Smooth muscle cell (in vitro differentiated cells): ENCODE data around the gene TGM6. TPM values are rescaled to one million over a fixed set of nuclear protein-coding genes. Genes with fewer than 3 reads are reported as not detected.

Source experiments
- DNase-seq: peaks from one replicate; lab custom pipeline; 2025; ENCODE audit not compliant: unreplicated experiment; lab: John Stamatoyannopoulos, UW
- H2AFZ ChIP-seq: fragments of 200-600 bp; sonication (generic); 2 replicates; pipeline ENCODE4 v1.6.0; 2016; ENCODE audit warnings: antibody characterized with exemption, low read depth, mild to moderate bottlenecking
- H3F3A ChIP-seq: fragments of 200-600 bp; sonication (generic); 2 replicates; pipeline ENCODE4 v1.6.0; 2017; ENCODE audit warnings: antibody characterized with exemption, low read depth
- H3K27ac ChIP-seq: fragments of 200-600 bp; sonication (generic); 2 replicates; pipeline ENCODE4 v1.5.1; 2016; ENCODE audit warnings: low read depth, mild to moderate bottlenecking
- H3K27me3 ChIP-seq: fragments of 200-600 bp; sonication (generic); 2 replicates; pipeline ENCODE4 v1.6.1; 2016; ENCODE audit warnings: low read depth, mild to moderate bottlenecking
- H3K36me3 ChIP-seq: fragments of 200-600 bp; sonication (generic); 2 replicates; pipeline ENCODE4 v1.5.1; 2016; ENCODE audit warnings: low read depth
- H3K4me1 ChIP-seq: fragments of 200-600 bp; sonication (generic); 2 replicates; pipeline ENCODE4 v1.5.1; 2016; ENCODE audit warnings: low read depth
- H3K4me2 ChIP-seq: fragments of 200-600 bp; sonication (generic); 2 replicates; pipeline ENCODE4 v1.6.0; 2016; ENCODE audit warnings: mild to moderate bottlenecking
- H3K4me3 ChIP-seq: fragments of 200-600 bp; sonication (generic); 2 replicates; pipeline ENCODE4 v1.5.1; 2016; ENCODE audit warnings: mild to moderate bottlenecking
- H3K79me2 ChIP-seq: fragments of 200-600 bp; sonication (generic); 2 replicates; pipeline ENCODE4 v1.6.0; 2016; ENCODE audit warnings: low read depth, mild to moderate bottlenecking
- H3K9ac ChIP-seq: fragments of 200-600 bp; sonication (generic); 2 replicates; pipeline ENCODE4 v1.6.0; 2016; ENCODE audit warnings: low read depth
- H3K9me3 ChIP-seq: fragments of 200-600 bp; sonication (generic); replicated peaks from 2 replicates; pipeline ENCODE4 v1.5.1; 2016; ENCODE audit warnings: low read depth
- H4K20me1 ChIP-seq: fragments of 200-600 bp; sonication (generic); 2 replicates; pipeline ENCODE4 v1.6.0; 2016; ENCODE audit warnings: low read depth
- WGBS: methylation state at CpG from one replicate; pipeline ENCODE4 v1.1.7; 2016; ENCODE audit warnings: low lambda C conversion rate; 5-methylcytosine and 5-hydroxymethylcytosine counted together
- polyA plus RNA-seq: library from polyadenylated mRNA; unstranded; fragments of >200 nt; fragmentation: Nextera tagmentation; extraction: Ambion mirVana; gene quantifications from 2 replicates; pipeline ENCODE4 v1.2.1, GENCODE V29; 2016
- total RNA-seq: library from RNA; depleted of rRNA; stranded (reverse); fragments of >200 nt; gene quantifications from 2 replicates; pipeline ENCODE4 v1.2.3, GENCODE V29; 2014
- TF ChIP-seq, protein P1 (sequence below): fragments of 200-600 bp; sonication (generic); IDR thresholded peaks from 2 replicates; pipeline ENCODE4 v1.5.1; 2017; ENCODE audit warnings: borderline replicate concordance, mild to moderate bottlenecking, antibody characterized with exemption; ENCODE audit not compliant: insufficient read depth, poor library complexity, severe bottlenecking

TGM6 gene
- total and polyA plus RNA-seq, 2 experiments from 2014 or later = not detected

DNA sequence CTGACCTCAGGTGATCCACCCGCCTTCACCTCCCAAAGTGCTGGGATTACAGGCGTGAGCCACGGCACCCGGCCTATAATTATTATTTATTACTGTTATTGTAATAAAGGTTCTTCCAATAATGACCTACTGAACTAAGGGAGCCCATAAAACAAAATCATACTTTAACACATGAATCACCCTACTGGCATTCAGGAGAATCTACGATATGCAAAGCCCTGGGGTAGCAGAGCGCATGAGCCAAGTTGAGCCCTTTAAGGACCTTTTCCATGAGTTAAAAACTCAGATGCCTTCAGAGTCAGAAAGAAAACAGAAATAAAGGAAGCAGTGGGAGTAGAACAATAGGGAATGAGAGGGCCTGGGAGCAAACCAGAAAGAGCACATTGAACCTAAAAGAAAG is 48.4 kb downstream of the TGM6 start:
- no peak for DNase-seq
- H3K9ac ChIP-seq = no peak overlapping the region
- H3K4me1 ChIP-seq = no peaks in the 10 kb centered on the region
- H3K27me3 ChIP-seq = no peaks in the 10 kb centered on the region
- TF ChIP-seq, protein P1, sequence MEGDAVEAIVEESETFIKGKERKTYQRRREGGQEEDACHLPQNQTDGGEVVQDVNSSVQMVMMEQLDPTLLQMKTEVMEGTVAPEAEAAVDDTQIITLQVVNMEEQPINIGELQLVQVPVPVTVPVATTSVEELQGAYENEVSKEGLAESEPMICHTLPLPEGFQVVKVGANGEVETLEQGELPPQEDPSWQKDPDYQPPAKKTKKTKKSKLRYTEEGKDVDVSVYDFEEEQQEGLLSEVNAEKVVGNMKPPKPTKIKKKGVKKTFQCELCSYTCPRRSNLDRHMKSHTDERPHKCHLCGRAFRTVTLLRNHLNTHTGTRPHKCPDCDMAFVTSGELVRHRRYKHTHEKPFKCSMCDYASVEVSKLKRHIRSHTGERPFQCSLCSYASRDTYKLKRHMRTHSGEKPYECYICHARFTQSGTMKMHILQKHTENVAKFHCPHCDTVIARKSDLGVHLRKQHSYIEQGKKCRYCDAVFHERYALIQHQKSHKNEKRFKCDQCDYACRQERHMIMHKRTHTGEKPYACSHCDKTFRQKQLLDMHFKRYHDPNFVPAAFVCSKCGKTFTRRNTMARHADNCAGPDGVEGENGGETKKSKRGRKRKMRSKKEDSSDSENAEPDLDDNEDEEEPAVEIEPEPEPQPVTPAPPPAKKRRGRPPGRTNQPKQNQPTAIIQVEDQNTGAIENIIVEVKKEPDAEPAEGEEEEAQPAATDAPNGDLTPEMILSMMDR = no peak
- H4K20me1 ChIP-seq = no peaks in the 10 kb centered on the region
- no peak overlapping the region for H3K4me2 ChIP-seq
- no peaks in the 10 kb centered on the region for H3F3A ChIP-seq
- H2AFZ ChIP-seq = no peak overlapping the region
- 68% methylated on average over 6 of the region's 6 CpGs for WGBS
- no peaks in the 10 kb centered on the region for H3K36me3 ChIP-seq
- no peak overlapping the region for H3K27ac ChIP-seq
- H3K4me3 ChIP-seq = no peak overlapping the region
- H3K79me2 ChIP-seq = no peaks in the 10 kb centered on the region
- no peaks in the 10 kb centered on the region for H3K9me3 ChIP-seq

DNA sequence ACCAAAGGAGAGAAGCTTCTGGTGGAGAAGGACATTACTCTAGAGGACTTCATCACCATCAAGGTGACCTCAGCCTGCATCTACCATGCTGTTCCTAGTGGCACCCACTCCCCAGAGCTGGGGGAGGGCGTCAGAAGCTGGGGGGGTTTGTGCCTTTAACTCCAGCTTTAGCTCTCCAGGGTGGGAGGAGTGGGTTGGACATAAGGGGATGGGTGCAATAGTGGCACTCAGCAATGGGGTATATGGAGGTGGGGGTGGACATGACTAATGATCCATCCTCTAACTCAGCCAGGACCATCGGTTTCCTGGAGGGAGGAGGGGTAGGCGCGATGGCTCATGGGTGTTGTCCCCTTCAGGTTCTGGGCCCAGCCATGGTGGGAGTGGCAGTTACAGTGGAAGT is 49.8 kb downstream of the TGM6 start:
- H2AFZ ChIP-seq = no peak overlapping the region

DNA sequence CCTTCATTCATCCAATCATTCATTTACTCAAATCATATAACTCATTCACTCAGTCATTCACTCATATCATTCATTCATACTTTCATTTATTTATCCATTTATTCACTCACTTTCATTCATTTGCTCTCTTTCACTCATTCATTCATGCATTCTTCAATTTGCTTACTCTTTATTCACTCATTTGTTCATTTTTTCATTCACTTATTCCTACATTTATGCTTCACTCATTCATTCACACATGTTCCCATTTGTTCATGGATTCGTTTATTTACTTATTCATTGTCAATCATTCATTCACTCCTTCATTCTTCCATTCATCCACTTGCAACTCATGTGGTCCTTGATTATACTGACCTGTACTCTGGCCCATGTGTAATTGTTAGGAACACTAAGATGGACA is 50.5 kb downstream of the TGM6 start:
- Histone ChIP-seq H3K79me2 (no peaks in the 10 kb centered on the region), H4K20me1 (no peaks in the 10 kb centered on the region), H3K36me3 (no peaks in the 10 kb centered on the region), H3K27ac (no peak overlapping the region), H3K9ac (no peak overlapping the region), H3K4me3 (no peak overlapping the region), H3K27me3 (no peaks in the 10 kb centered on the region), H2AFZ (no peak overlapping the region), H3F3A (no peaks in the 10 kb centered on the region), H3K4me1 (no peaks in the 10 kb centered on the region), H3K9me3 (no peaks in the 10 kb centered on the region), H3K4me2 (no peak overlapping the region)
- TF ChIP-seq, protein P1 = no peak
- WGBS = 66% methylated on average over 1 of the region's 1 CpG
- DNase-seq = no peak

More for the DNA sequence above, 49.8 kb downstream of the TGM6 start:
- H3K27me3 ChIP-seq = no peaks in the 10 kb centered on the region
- no peak overlapping the region for H3K27ac ChIP-seq
- no peaks in the 10 kb centered on the region for H3F3A ChIP-seq
- no peak overlapping the region for H3K4me2 ChIP-seq
- no peaks in the 10 kb centered on the region for H3K36me3 ChIP-seq
- H3K9me3 ChIP-seq = no peaks in the 10 kb centered on the region
- no peaks in the 10 kb centered on the region for H3K79me2 ChIP-seq
- no peak overlapping the region for H3K4me3 ChIP-seq
- 85% methylated on average over 4 of the region's 4 CpGs for WGBS
- no peaks in the 10 kb centered on the region for H3K4me1 ChIP-seq
- H4K20me1 ChIP-seq = no peaks in the 10 kb centered on the region
- DNase-seq = no peak
- H3K9ac ChIP-seq = no peak overlapping the region
- TF ChIP-seq, protein P1 = no peak

DNA sequence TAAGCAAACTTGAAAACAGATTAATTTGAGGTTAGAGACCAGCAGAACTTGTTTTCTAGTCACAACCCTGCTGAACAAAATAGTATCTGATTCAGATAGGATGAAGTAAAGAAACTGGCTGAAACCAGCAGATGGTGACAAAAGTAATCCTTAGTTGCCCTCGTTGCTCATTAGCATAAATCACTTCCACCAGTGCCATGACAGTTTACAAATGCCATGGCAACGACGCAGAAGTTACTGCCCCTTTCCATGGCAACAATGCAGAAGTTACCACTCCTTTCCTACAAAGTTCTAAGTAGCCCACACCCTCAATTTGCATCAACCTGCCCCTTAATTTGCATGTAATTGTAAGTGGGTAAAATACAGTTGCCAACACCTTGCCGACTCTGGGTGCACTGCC is 66.1 kb downstream of the TGM6 start:
- Histone ChIP-seq H4K20me1 (no peaks in the 10 kb centered on the region), H3K79me2 (no peaks in the 10 kb centered on the region), H3K27me3 (no peaks in the 10 kb centered on the region), H3K9me3 (no peaks in the 10 kb centered on the region), H3K9ac (no peak overlapping the region), H2AFZ (no peak overlapping the region), H3F3A (no peaks in the 10 kb centered on the region), H3K36me3 (no peaks in the 10 kb centered on the region), H3K4me1 (no peaks in the 10 kb centered on the region), H3K4me3 (no peak overlapping the region), H3K27ac (no peak overlapping the region), H3K4me2 (no peak overlapping the region)
- 67% methylated on average over 4 of the region's 4 CpGs for WGBS
- TF ChIP-seq, protein P1 = no peak
- DNase-seq = no peak
